VCaP (cell line): Measurements from ENCODE around the gene TAF3.

Source experiments
- H3K27ac ChIP-seq: fragments of 450-650 bp; 2 replicates; pipeline ENCODE4 v1.5.1; 2017
- TF ChIP-seq, protein P1 (sequence below): fragments of 450-650 bp; conservative IDR thresholded peaks from 2 replicates; pipeline ENCODE4 v1.5.1; 2017; ENCODE audit warnings: mild to moderate bottlenecking, moderate library complexity

TAF3 gene

GRCh38 chr10:8042721-8043568 lies 224.6 kb downstream of the TAF3 start:
- TF ChIP-seq, protein P1, sequence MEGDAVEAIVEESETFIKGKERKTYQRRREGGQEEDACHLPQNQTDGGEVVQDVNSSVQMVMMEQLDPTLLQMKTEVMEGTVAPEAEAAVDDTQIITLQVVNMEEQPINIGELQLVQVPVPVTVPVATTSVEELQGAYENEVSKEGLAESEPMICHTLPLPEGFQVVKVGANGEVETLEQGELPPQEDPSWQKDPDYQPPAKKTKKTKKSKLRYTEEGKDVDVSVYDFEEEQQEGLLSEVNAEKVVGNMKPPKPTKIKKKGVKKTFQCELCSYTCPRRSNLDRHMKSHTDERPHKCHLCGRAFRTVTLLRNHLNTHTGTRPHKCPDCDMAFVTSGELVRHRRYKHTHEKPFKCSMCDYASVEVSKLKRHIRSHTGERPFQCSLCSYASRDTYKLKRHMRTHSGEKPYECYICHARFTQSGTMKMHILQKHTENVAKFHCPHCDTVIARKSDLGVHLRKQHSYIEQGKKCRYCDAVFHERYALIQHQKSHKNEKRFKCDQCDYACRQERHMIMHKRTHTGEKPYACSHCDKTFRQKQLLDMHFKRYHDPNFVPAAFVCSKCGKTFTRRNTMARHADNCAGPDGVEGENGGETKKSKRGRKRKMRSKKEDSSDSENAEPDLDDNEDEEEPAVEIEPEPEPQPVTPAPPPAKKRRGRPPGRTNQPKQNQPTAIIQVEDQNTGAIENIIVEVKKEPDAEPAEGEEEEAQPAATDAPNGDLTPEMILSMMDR = no peak
- H3K27ac ChIP-seq = no peak overlapping the region

- H3K27ac ChIP-seq = no peak overlapping the region
- TF ChIP-seq, protein P1 = no peak
Measured at GRCh38 chr10:8043569-8044306, 225.4 kb downstream of the TAF3 start.

GRCh38 chr10:8044331-8044907 lies 226.1 kb downstream of the TAF3 start:
- no peak overlapping the region for H3K27ac ChIP-seq
- TF ChIP-seq, protein P1 = no peak

GRCh38 chr10:8044908-8045725 lies 226.8 kb downstream of the TAF3 start:
- H3K27ac ChIP-seq = no peak overlapping the region
- TF ChIP-seq, protein P1 = no peak

GRCh38 chr10:8045726-8046494 lies 227.6 kb downstream of the TAF3 start:
- TF ChIP-seq, protein P1 = no peak
- H3K27ac ChIP-seq = no peak overlapping the region

DNA sequence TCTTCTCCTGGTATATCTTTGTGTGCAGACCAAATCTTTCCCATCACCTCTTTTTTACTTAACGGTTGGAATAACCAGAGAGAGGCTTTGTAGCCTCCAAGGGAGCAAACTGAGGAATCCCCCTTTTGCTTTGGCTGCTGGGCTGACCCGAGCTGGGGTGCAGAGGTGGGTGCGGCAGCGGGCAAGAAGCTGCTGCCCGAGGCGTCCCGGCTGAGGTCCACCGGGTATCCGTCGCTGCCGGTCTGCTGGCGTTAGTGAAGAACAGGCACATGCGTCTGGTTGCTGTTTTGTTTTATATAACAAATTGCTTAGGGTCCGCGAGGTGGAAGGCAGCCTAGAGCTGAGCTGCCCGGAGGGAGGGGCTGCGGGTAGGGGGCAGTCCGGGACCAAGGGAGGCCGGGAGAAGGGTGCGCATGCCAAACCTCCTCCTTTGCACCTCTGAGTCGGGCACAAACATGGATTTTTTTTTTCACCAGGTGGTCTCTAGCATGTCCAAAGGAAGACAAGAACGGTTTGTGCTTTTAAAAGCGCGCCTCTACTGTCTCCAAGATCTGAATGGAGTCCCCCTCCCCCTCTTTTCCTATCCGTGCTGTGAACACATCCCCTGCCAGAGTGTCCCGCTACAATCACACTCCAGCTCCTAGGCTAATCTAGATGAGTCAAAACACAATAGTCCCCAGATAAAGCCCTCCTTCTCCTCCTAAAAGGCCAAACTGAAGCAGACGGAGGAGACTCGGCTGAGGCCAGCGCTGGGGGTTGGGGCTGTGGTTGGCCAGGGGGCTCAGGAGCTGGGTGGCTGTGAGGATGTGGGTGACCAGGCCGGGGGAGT lies 229.4 kb downstream of the TAF3 start:
- TF ChIP-seq, protein P1 = no peak

More for the DNA sequence above, 229.4 kb downstream of the TAF3 start:
- no peak overlapping the region for H3K27ac ChIP-seq
